SK-N-SH treated with all-trans-retinoic acid at 6 μM for 48 hours (cell line): Measurements from ENCODE around the gene PCP4.

ENCODE experiments used
- ATAC-seq: fragments of 200-7000 bp; cut with Tn5 transposase; 3 replicates; pipeline ENCODE4 v1.9.1; 2020; ENCODE audit warnings: mild to moderate bottlenecking, moderate library complexity
- BACH2 ChIP-seq: fragments of 250-450 bp; sonication (Bioruptor Pico); IDR thresholded peaks from 2 replicates; pipeline ENCODE4 v1.9.0; 2021; ENCODE audit warnings: mild to moderate bottlenecking, borderline replicate concordance
- CSDC2 ChIP-seq: fragments of 250-450 bp; sonication (Bioruptor Pico); IDR thresholded peaks from 2 replicates; pipeline ENCODE4 v1.5.0; 2020; ENCODE audit warnings: mild to moderate bottlenecking, moderate library complexity
- OSR1 ChIP-seq: fragments of 250-450 bp; sonication (Bioruptor Pico); IDR thresholded peaks from 2 replicates; pipeline ENCODE4 v1.8.0; 2022; ENCODE audit warnings: moderate library complexity, mild to moderate bottlenecking, inconsistent platforms
- PPARA ChIP-seq: fragments of 250-450 bp; sonication (Bioruptor Pico); IDR thresholded peaks from 2 replicates; pipeline ENCODE4 v1.5.0; 2020; ENCODE audit warnings: mild to moderate bottlenecking, borderline replicate concordance
- RARB ChIP-seq: fragments of 250-450 bp; sonication (Bioruptor Pico); IDR thresholded peaks from 2 replicates; pipeline ENCODE4 v1.8.0; 2021; ENCODE audit warnings: mild to moderate bottlenecking, moderate library complexity
- TCF4 ChIP-seq: fragments of 250-450 bp; sonication (Bioruptor Pico); IDR thresholded peaks from 2 replicates; pipeline ENCODE4 v1.8.0; 2021; ENCODE audit warnings: mild to moderate bottlenecking, moderate library complexity, borderline replicate concordance
- ZFP3 ChIP-seq: fragments of 250-450 bp; sonication (Bioruptor Pico); IDR thresholded peaks from 2 replicates; pipeline ENCODE4 v1.5.0; 2020; ENCODE audit warnings: mild to moderate bottlenecking, moderate library complexity
- ZFP30 ChIP-seq: fragments of 450-650 bp; formaldehyde crosslinking; IDR thresholded peaks from 2 replicates; pipeline ENCODE4 v1.5.0; 2022; ENCODE audit warnings: mild to moderate bottlenecking, moderate library complexity
- ZNF70 ChIP-seq: fragments of 450-650 bp; formaldehyde crosslinking; IDR thresholded peaks from 2 replicates; pipeline ENCODE4 v1.5.0; 2020; ENCODE audit warnings: mild to moderate bottlenecking, moderate library complexity
- ZNF8 ChIP-seq: fragments of 450-650 bp; formaldehyde crosslinking; IDR thresholded peaks from 2 replicates; pipeline ENCODE4 v1.5.0; 2020; ENCODE audit warnings: mild to moderate bottlenecking, moderate library complexity
- TF ChIP-seq, protein P1 (sequence below): fragments of 250-450 bp; sonication (Bioruptor Pico); IDR thresholded peaks from 2 replicates; pipeline ENCODE4 v1.8.0; 2020; ENCODE audit warnings: mild to moderate bottlenecking, moderate library complexity, borderline replicate concordance
- TF ChIP-seq, protein P2 (sequence below): fragments of 250-450 bp; sonication (Bioruptor Pico); IDR thresholded peaks from 2 replicates; pipeline ENCODE4 v1.5.1; 2020; ENCODE audit warnings: low read depth, mild to moderate bottlenecking, moderate library complexity
- TF ChIP-seq, protein P3 (sequence below): fragments of 250-450 bp; sonication (Bioruptor Pico); IDR thresholded peaks from 2 replicates; pipeline ENCODE4 v1.5.0; 2020; ENCODE audit warnings: mild to moderate bottlenecking, moderate library complexity
- TF ChIP-seq, protein P4 (sequence below): fragments of 250-450 bp; sonication (Bioruptor Pico); IDR thresholded peaks from 2 replicates; pipeline ENCODE4 v1.8.0; 2021; ENCODE audit warnings: low read depth, mild to moderate bottlenecking, moderate library complexity, borderline replicate concordance
- TF ChIP-seq, protein P5 (sequence below): fragments of 250-450 bp; sonication (Bioruptor Pico); IDR thresholded peaks from 2 replicates; pipeline ENCODE4 v1.5.1; 2021; ENCODE audit warnings: mild to moderate bottlenecking, moderate library complexity

Gene PCP4

DNA sequence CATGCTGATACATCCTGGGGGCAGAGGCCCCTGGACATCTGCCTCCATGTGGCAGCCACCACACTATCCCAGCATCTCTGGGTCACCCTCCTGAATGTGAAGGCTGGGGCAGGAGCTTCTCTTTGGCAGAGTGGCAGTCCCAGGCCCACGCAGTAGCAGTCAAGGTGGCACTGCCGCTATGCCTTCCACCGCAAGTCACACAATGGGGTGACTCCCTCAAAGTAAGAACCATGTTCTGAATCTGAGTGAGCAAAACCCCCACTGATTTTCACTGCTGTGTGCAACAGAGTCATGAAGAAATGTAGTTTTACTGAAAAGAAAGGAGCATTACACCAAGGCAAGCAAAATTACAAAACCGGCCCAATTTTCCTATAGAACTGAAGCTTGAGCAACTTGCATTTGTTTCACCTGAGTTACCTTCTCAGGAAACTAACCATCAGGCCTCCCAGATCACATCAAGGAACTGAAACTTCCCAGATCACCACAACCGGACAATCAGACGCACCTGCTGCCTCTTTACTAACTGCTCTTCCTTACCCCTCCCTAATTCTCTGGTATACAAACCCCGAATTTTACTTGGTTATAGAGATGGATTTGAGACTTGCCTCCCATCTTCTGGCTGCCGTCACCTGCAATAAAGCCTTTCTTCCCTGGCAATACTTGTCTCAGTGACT, 102.6 kb downstream of the PCP4 start (continued):
- no peak for TF ChIP-seq ZNF8 (CRISPR knock-in tag)
- TF ChIP-seq RARB: no peak
- TF ChIP-seq OSR1 (CRISPR knock-in tag): no peak
- TF ChIP-seq, protein P1, sequence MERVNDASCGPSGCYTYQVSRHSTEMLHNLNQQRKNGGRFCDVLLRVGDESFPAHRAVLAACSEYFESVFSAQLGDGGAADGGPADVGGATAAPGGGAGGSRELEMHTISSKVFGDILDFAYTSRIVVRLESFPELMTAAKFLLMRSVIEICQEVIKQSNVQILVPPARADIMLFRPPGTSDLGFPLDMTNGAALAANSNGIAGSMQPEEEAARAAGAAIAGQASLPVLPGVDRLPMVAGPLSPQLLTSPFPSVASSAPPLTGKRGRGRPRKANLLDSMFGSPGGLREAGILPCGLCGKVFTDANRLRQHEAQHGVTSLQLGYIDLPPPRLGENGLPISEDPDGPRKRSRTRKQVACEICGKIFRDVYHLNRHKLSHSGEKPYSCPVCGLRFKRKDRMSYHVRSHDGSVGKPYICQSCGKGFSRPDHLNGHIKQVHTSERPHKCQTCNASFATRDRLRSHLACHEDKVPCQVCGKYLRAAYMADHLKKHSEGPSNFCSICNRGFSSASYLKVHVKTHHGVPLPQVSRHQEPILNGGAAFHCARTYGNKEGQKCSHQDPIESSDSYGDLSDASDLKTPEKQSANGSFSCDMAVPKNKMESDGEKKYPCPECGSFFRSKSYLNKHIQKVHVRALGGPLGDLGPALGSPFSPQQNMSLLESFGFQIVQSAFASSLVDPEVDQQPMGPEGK (CRISPR knock-in tag): no peak
- TF ChIP-seq ZFP30 (CRISPR knock-in tag): no peak

DNA sequence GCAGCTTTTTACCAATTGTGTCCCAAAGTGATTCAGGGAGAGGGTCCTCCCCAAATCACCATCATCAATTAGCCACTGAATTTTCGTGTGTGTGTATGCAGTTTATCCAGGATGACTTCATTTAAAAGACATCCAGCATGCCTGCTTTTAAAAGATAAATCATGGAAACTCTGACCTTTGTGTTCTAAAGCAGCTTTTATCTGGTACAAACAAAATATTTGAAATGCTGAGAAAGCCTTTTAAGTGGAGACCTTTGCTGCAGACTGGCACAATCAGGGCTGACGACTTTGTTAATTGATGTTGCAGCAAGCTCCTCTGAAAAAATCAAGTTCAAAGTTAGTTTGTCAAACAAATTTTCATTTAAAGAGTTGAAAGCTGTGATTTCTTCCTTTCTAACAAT, 104.7 kb downstream of the PCP4 start:
- no peak for ATAC-seq
- no peak for TF ChIP-seq BACH2 (CRISPR knock-in tag)
- TF ChIP-seq, protein P2, sequence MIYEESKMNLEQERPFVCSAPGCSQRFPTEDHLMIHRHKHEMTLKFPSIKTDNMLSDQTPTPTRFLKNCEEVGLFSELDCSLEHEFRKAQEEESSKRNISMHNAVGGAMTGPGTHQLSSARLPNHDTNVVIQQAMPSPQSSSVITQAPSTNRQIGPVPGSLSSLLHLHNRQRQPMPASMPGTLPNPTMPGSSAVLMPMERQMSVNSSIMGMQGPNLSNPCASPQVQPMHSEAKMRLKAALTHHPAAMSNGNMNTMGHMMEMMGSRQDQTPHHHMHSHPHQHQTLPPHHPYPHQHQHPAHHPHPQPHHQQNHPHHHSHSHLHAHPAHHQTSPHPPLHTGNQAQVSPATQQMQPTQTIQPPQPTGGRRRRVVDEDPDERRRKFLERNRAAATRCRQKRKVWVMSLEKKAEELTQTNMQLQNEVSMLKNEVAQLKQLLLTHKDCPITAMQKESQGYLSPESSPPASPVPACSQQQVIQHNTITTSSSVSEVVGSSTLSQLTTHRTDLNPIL (CRISPR knock-in tag): no peak
- TF ChIP-seq RARB: no peak
- TF ChIP-seq PPARA (CRISPR knock-in tag): no peak
- no peak for TF ChIP-seq OSR1 (CRISPR knock-in tag)
- TF ChIP-seq, protein P3, sequence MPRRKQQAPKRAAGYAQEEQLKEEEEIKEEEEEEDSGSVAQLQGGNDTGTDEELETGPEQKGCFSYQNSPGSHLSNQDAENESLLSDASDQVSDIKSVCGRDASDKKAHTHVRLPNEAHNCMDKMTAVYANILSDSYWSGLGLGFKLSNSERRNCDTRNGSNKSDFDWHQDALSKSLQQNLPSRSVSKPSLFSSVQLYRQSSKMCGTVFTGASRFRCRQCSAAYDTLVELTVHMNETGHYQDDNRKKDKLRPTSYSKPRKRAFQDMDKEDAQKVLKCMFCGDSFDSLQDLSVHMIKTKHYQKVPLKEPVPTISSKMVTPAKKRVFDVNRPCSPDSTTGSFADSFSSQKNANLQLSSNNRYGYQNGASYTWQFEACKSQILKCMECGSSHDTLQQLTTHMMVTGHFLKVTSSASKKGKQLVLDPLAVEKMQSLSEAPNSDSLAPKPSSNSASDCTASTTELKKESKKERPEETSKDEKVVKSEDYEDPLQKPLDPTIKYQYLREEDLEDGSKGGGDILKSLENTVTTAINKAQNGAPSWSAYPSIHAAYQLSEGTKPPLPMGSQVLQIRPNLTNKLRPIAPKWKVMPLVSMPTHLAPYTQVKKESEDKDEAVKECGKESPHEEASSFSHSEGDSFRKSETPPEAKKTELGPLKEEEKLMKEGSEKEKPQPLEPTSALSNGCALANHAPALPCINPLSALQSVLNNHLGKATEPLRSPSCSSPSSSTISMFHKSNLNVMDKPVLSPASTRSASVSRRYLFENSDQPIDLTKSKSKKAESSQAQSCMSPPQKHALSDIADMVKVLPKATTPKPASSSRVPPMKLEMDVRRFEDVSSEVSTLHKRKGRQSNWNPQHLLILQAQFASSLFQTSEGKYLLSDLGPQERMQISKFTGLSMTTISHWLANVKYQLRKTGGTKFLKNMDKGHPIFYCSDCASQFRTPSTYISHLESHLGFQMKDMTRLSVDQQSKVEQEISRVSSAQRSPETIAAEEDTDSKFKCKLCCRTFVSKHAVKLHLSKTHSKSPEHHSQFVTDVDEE (CRISPR knock-in tag): no peak
- TF ChIP-seq CSDC2 (CRISPR knock-in tag): no peak
- TF ChIP-seq ZFP3 (CRISPR knock-in tag): no peak
- no peak for TF ChIP-seq ZNF70 (CRISPR knock-in tag)
- TF ChIP-seq, all 23 proteins: peak for 0

DNA sequence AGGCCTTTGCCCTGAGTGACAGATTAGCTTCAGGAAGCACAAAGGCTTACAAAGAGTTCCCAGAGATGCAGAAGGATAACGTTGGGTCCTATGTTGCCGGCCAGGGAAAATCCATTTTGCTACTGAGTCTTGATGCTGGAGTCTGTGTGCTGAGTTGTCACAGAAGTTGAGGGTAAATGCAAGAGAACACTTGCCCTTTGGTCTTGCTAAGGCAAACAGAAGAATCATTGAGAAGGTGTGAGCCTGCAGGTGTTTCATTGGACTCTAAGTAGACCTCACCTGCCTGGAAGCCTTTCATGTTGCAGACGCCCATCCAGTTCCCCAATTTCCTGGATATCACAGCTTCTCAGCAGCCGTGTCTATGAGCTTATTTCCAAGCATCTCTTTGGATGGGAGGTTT, 105.2 kb downstream of the PCP4 start:
- TF ChIP-seq ZFP30 (CRISPR knock-in tag) (no peak), CSDC2 (CRISPR knock-in tag) (no peak), TCF4 (CRISPR knock-in tag) (no peak), ZNF8 (CRISPR knock-in tag) (no peak), BACH2 (CRISPR knock-in tag) (no peak)
- TF ChIP-seq, protein P4, sequence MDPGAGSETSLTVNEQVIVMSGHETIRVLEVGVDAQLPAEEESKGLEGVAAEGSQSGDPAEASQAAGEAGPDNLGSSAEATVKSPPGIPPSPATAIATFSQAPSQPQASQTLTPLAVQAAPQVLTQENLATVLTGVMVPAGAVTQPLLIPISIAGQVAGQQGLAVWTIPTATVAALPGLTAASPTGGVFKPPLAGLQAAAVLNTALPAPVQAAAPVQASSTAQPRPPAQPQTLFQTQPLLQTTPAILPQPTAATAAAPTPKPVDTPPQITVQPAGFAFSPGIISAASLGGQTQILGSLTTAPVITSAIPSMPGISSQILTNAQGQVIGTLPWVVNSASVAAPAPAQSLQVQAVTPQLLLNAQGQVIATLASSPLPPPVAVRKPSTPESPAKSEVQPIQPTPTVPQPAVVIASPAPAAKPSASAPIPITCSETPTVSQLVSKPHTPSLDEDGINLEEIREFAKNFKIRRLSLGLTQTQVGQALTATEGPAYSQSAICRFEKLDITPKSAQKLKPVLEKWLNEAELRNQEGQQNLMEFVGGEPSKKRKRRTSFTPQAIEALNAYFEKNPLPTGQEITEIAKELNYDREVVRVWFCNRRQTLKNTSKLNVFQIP: no peak
- TF ChIP-seq, protein P5, sequence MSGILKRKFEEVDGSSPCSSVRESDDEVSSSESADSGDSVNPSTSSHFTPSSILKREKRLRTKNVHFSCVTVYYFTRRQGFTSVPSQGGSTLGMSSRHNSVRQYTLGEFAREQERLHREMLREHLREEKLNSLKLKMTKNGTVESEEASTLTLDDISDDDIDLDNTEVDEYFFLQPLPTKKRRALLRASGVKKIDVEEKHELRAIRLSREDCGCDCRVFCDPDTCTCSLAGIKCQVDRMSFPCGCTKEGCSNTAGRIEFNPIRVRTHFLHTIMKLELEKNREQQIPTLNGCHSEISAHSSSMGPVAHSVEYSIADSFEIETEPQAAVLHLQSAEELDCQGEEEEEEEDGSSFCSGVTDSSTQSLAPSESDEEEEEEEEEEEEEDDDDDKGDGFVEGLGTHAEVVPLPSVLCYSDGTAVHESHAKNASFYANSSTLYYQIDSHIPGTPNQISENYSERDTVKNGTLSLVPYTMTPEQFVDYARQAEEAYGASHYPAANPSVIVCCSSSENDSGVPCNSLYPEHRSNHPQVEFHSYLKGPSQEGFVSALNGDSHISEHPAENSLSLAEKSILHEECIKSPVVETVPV: no peak
- TF ChIP-seq, protein P3 (CRISPR knock-in tag): no peak
- ATAC-seq: no peak
